ENCODE data around the gene SLC5A10. TPM values are rescaled to one million over a fixed set of nuclear protein-coding genes. Genes with fewer than 3 reads are reported as not detected.

Gene SLC5A10
- total and polyA plus RNA-seq, 10 donors, result 0.17 to 2.1 (median 1.5) TPM; not detected in 5

GRCh38 chr17:18925187-18925586 lies 26.8 kb upstream of the SLC5A10 start:
- H3K9me3 ChIP-seq, result no peaks in the 10 kb centered on the region
- WGBS, 5 donors, result 92 to 100% (median 97%) methylated on average over 1 of the region's 1 CpG
- no peak for DNase-seq
- H3K27ac ChIP-seq, result no peak overlapping the region
- H3K36me3 ChIP-seq, result peaks cover 0 to 62% (median 20%) of the 10 kb centered on the region in 6 donors
- H3K27me3 ChIP-seq (replicated peaks in 1 of 7), result no peaks in the 10 kb centered on the region
- TF ChIP-seq POLR2AphosphoS5 (IDR thresholded peaks at IDR 0.05) (no peak), CTCF (IDR thresholded peaks at IDR 0.05 in 8 of 11, conservative IDR thresholded peaks at IDR 0.05 in 3 of 11) (no peak), POLR2A (IDR thresholded peaks at IDR 0.05) (no peak)
- H3K4me3 ChIP-seq, result no peak overlapping the region
- intact Hi-C loops (cut with DNase I; ENCODE audit: low total_unique reads), result no loop called here
- peaks cover 13 to 57% (median 28%) of the 10 kb centered on the region in 6 donors for H3K4me1 ChIP-seq

GRCh38 chr17:18928628-18929125 lies 23.3 kb upstream of the SLC5A10 start:
- WGBS, 5 donors, result 88 to 91% (median 90%) methylated on average over 9 of the region's 9 CpGs
- Histone ChIP-seq H3K27me3 (replicated peaks in 1 of 7) (no peaks in the 10 kb centered on the region), H3K4me1 (peaks cover 0 to 33% (median 3%) of the 10 kb centered on the region in 6 donors), H3K36me3 (peaks cover 0 to 84% (median 33%) of the 10 kb centered on the region in 6 donors), H3K27ac (no peak overlapping the region), H3K9me3 (no peaks in the 10 kb centered on the region), H3K4me3 (no peak overlapping the region)
- intact Hi-C loops (cut with DNase I; ENCODE audit: low total_unique reads), result no loop called here
- TF ChIP-seq POLR2A (IDR thresholded peaks at IDR 0.05) (no peak), CTCF (IDR thresholded peaks at IDR 0.05 in 8 of 11, conservative IDR thresholded peaks at IDR 0.05 in 3 of 11) (no peak), POLR2AphosphoS5 (IDR thresholded peaks at IDR 0.05) (no peak)
- no peak for DNase-seq

GRCh38 chr17:18932360-18933055 lies 19.5 kb upstream of the SLC5A10 start:
- intact Hi-C loops (cut with DNase I; ENCODE audit: low total_unique reads), result no loop called here
- peaks cover 0 to 49% (median 33%) of the 10 kb centered on the region in 6 donors for H3K36me3 ChIP-seq
- WGBS, 5 donors, result 51 to 71% (median 56%) methylated on average over 4 to 5 of the region's 5 CpGs
- no peak for TF ChIP-seq POLR2AphosphoS5 (IDR thresholded peaks at IDR 0.05)
- no peak for TF ChIP-seq CTCF (IDR thresholded peaks at IDR 0.05 in 8 of 11, conservative IDR thresholded peaks at IDR 0.05 in 3 of 11)
- TF ChIP-seq POLR2A (IDR thresholded peaks at IDR 0.05), result no peak
- no peak overlapping the region for H3K4me3 ChIP-seq
- H3K27me3 ChIP-seq (replicated peaks in 1 of 7), result no peaks in the 10 kb centered on the region
- no peak overlapping the region for H3K27ac ChIP-seq
- peaks cover 0 to 12% (median 0%) of the 10 kb centered on the region in 6 donors for H3K4me1 ChIP-seq
- DNase-seq, result no peak
- no peaks in the 10 kb centered on the region for H3K9me3 ChIP-seq
